RWPE1 (cell line): Measurements from ENCODE around the gene STK38.

Experiments
- CTCF ChIA-PET: fragments of 350-600 bp; sonication (Branson Sonifier 250); formaldehyde crosslinking; extraction: SDS; loops from one replicate; lab custom pipeline; 2021; lab: Yijun Ruan, JAX
- POLR2A ChIA-PET: fragments of 400-600 bp; formaldehyde crosslinking; extraction: SDS; loops from one replicate; lab custom pipeline; 2020; ENCODE audit warnings: antibody characterized with exemption; ENCODE audit not compliant: low non-redundant PET; lab: Yijun Ruan, JAX
- DNase-seq: peaks from one replicate; pipeline ENCODE4 v3.0.0; 2012; ENCODE audit warnings: low spot score
- H3K27ac ChIP-seq: fragments of 450-650 bp; 2 replicates; pipeline ENCODE4 v1.5.1; 2017
- TF ChIP-seq, protein P1 (sequence below): fragments of 450-650 bp; conservative IDR thresholded peaks from 2 replicates; pipeline ENCODE4 v1.5.1; 2017; ENCODE audit warnings: low read depth, mild to moderate bottlenecking

The STK38 gene

DNA sequence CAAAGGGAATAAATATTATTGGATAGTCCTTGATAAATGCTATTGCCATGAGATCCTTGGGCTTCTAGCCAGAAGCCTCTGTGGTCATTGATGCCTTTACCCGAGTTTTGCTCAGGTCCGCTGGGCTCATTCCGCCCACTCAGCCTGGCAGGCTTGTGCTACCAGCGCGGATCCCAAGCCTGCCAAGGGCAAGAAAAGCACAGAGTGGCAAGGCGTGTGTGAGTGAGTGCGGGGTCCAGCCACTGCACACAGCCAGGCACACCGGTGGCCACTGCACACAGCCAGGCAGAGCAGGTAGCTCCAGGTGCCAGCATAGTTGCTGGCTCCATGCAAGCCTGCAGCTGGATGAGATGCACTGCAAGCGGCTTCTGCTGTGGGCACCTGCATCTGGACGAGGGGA lies 38.7 kb downstream of the STK38 start:
- TF ChIP-seq, protein P1, sequence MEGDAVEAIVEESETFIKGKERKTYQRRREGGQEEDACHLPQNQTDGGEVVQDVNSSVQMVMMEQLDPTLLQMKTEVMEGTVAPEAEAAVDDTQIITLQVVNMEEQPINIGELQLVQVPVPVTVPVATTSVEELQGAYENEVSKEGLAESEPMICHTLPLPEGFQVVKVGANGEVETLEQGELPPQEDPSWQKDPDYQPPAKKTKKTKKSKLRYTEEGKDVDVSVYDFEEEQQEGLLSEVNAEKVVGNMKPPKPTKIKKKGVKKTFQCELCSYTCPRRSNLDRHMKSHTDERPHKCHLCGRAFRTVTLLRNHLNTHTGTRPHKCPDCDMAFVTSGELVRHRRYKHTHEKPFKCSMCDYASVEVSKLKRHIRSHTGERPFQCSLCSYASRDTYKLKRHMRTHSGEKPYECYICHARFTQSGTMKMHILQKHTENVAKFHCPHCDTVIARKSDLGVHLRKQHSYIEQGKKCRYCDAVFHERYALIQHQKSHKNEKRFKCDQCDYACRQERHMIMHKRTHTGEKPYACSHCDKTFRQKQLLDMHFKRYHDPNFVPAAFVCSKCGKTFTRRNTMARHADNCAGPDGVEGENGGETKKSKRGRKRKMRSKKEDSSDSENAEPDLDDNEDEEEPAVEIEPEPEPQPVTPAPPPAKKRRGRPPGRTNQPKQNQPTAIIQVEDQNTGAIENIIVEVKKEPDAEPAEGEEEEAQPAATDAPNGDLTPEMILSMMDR: no peak
- ChIA-PET POLR2A (no interaction called here), CTCF (no interaction called here)
- DNase-seq: no peak
- no peak overlapping the region for H3K27ac ChIP-seq

DNA sequence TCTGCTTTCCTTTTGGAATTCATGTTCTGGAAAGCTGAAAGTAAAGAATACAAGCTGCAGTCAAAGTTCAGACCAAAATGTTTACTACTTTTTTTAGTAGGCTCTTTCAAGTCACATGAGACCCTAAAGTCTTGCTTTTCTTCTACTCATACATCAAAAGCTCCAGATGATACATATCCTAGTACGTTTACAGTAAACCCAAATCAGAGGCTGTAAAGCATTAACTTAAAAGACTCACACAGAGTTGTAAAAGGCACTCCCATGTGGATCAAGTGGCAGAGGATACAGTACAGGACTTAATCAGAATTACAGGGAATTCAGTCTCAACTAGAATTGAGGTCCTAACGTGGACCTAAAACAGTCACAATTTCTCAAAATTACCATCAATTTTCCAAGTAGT lies 40.7 kb downstream of the STK38 start:
- CTCF ChIA-PET: no interaction called here

DNA sequence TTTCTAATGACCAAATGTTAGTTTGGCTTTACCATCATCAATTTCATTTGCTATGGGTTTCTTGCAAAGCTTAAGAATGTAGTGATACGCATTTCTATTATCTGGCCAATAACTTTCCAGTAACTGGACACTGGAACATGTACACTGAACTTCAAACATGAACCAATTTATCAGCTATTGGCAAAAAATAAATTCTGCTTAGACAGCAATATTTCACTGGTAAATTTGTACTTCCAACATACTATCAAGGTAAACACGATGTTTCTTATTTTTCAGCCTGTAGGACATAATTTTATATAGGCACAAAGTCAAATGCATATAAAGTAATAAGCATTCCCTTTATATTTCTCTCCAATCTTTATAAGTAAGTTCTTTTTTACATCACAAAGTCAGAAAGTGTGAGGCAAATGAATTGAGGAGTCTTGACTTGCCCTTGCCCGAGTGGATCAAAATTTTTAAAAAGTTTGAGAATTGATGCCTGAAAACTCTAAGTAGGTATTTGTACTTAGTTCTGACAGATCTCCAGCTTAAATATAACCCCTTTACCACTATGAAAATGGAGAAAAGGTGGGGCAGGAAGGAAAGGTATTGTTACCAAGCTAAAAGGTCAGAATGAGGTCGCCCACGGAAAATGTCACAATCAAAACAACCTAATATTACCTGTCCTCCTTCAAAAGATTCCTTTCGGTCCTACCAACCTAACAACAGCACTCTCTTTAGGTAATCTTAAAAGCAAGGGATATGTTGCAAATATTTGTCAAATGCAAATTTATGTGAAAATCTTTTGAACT lies 41.3 kb downstream of the STK38 start:
- POLR2A ChIA-PET: no interaction called here
- TF ChIP-seq, protein P1: no peak
- CTCF ChIA-PET: no interaction called here
- no peak overlapping the region for H3K27ac ChIP-seq
- no peak for DNase-seq

More for the DNA sequence above, 40.7 kb downstream of the STK38 start:
- POLR2A ChIA-PET: no interaction called here
- H3K27ac ChIP-seq: no peak overlapping the region
- TF ChIP-seq, protein P1: no peak
- no peak for DNase-seq

DNA sequence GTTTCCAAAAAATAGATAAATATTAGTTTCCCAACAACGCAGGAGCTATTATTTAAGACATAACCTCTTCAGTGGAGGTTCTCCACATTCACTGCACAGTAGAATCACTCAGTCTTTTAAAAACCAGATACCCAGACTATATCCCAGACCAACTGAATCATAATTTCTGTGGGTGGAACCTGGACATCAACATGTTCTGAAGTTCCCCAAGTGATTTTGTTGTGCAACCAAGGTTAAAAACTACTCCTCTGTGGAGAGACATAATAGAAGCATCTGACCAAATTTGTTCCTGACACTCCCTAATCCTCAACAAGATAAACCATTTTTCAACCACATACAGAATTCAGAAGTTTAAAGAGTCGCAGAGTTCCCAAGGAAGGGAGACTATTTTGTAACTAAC lies 42.3 kb downstream of the STK38 start:
- DNase-seq: no peak
- TF ChIP-seq, protein P1: no peak
- ChIA-PET POLR2A (no interaction called here), CTCF (no interaction called here)
- no peak overlapping the region for H3K27ac ChIP-seq

DNA sequence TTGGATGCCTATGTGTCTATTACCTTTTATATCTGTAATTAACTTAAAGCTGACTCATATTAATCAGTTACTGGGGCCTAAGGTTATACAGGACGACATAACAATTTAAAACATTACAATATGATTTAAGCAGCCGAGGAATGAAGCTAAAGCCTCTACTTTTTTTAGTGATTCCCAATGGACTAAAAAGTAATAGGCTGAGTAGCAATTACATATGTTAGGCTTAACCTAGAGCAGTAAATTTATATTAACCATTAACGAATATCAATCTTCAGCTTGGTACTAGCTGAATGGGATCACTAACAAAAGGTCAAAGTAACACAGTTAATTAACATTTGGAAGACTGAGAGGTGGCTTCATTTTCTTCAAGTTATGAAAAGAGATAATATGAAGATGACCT lies 43.1 kb downstream of the STK38 start:
- POLR2A ChIA-PET: no interaction called here
- CTCF ChIA-PET: interaction anchor here (1.4 kb wide), 1 partner anchor 17 kb away, joined by 9 read pairs; no protein-coding TSS in a partner anchor
- no peak for DNase-seq
- H3K27ac ChIP-seq: no peak overlapping the region
- TF ChIP-seq, protein P1: no peak

DNA sequence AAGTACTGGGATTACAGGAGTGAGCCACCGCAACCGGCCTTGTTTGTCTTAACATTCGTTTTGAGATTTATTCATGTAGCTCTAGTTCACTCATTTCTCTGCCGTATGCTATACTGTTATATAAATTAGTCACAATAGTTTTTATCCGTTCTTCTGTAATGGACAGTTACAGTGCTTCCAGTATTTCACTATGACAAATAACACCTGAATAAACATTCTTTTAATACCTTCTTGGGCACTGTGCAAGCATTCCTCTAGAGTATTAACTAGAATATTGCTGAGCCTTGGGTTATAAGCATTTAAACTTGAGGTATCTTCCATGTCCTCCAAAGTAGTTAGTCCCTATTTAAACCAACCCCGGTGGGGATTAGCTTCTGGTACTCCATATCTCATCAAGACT lies 45.6 kb downstream of the STK38 start:
- CTCF ChIA-PET: interaction anchor here (0.7 kb wide), 1 partner anchor 237 kb away, joined by 3 read pairs; no protein-coding TSS in a partner anchor
- TF ChIP-seq, protein P1: no peak
- POLR2A ChIA-PET: no interaction called here
- DNase-seq: no peak
- no peak overlapping the region for H3K27ac ChIP-seq
